Testis (tissue), 2 donors: ENCODE results near the gene SMAP2.
"Not testable (repeated sequence)": the region's sequence is repeated elsewhere in the genome, so short reads cannot be mapped to it uniquely, and the experiment has no call there.

Source experiments
- CTCF ChIP-seq, 3 experiments: fragments of 450-650 bp in 2 of 3; fragments of 200-600 bp in 1 of 3; sonication (generic) in 1 of 3; IDR thresholded peaks; one replicate each; pipeline ENCODE4 v1.5.1; 2016 to 2019; ENCODE audit warnings: antibody characterized with exemption in 3 of 3, mild to moderate bottlenecking in 2 of 3, moderate library complexity in 1 of 3
- POLR2A ChIP-seq: fragments of 450-650 bp; IDR thresholded peaks from one replicate; pipeline ENCODE4 v1.6.1; 2017; ENCODE audit warnings: antibody characterized with exemption, mild to moderate bottlenecking, moderate library complexity

- TF ChIP-seq CTCF (IDR thresholded peaks at IDR 0.05); POLR2A: not testable (repeated sequence)
Measured at GRCh38 chr1:40387381-40388306, 14.1 kb downstream of the SMAP2 start.
